ENCODE data around the gene RASA4B. TPM values are rescaled to one million over a fixed set of nuclear protein-coding genes. Genes with fewer than 3 reads are reported as not detected.
A peak's percentile ranks its signal among the peaks of the same experiment; 100 is the strongest.

RASA4B gene
- total RNA-seq, 1 donor from 2014 or later = 7.6 TPM

- H3K27me3 ChIP-seq (ENCODE audit: control insufficient read depth, insufficient read depth, low read length) = no peaks in the 10 kb centered on the region
- TF ChIP-seq CTCF (IDR thresholded peaks at IDR 0.05; ENCODE audit: insufficient read depth, low read length, poor library complexity, severe bottlenecking) = no peak
- H3K36me3 ChIP-seq (ENCODE audit: control insufficient read depth, insufficient read depth, low read length) = peaks cover 5% of the 10 kb centered on the region
- DNase-seq (ENCODE audit: low read depth) = no peak
- H3K4me3 ChIP-seq (ENCODE audit: low read depth, low read length) = no peak overlapping the region
Measured at GRCh38 chr7:102454468-102454867, 63.1 kb downstream of the RASA4B start.

GRCh38 chr7:102453319-102453718, 64.3 kb downstream of the RASA4B start:
- Histone ChIP-seq H3K36me3 (ENCODE audit: control insufficient read depth, insufficient read depth, low read length) (peaks cover 3% of the 10 kb centered on the region), H3K27me3 (ENCODE audit: control insufficient read depth, insufficient read depth, low read length) (no peaks in the 10 kb centered on the region), H3K4me3 (ENCODE audit: low read depth, low read length) (no peak overlapping the region)
- no peak for DNase-seq (ENCODE audit: low read depth)
- TF ChIP-seq CTCF (IDR thresholded peaks at IDR 0.05; ENCODE audit: insufficient read depth, low read length, poor library complexity, severe bottlenecking) = no peak

GRCh38 chr7:102452451-102452850, 65.1 kb downstream of the RASA4B start:
- TF ChIP-seq CTCF (IDR thresholded peaks at IDR 0.05; ENCODE audit: insufficient read depth, low read length, poor library complexity, severe bottlenecking) = no peak
- Histone ChIP-seq H3K4me3 (ENCODE audit: low read depth, low read length) (no peak overlapping the region), H3K27me3 (ENCODE audit: control insufficient read depth, insufficient read depth, low read length) (no peaks in the 10 kb centered on the region), H3K36me3 (ENCODE audit: control insufficient read depth, insufficient read depth, low read length) (peaks cover 1% of the 10 kb centered on the region)
- no peak for DNase-seq (ENCODE audit: low read depth)

- DNase-seq (ENCODE audit: low read depth) = no peak
- no peak overlapping the region for H3K4me3 ChIP-seq (ENCODE audit: low read depth, low read length)
- TF ChIP-seq CTCF (IDR thresholded peaks at IDR 0.05; ENCODE audit: insufficient read depth, low read length, poor library complexity, severe bottlenecking) = no peak
- H3K27me3 ChIP-seq (ENCODE audit: control insufficient read depth, insufficient read depth, low read length) = no peaks in the 10 kb centered on the region
- peaks cover 2% of the 10 kb centered on the region for H3K36me3 ChIP-seq (ENCODE audit: control insufficient read depth, insufficient read depth, low read length)
Measured at GRCh38 chr7:102451371-102452054, 66.1 kb downstream of the RASA4B start.

GRCh38 chr7:102450242-102450641, 67.3 kb downstream of the RASA4B start:
- peak; percentile 25 for TF ChIP-seq CTCF (IDR thresholded peaks at IDR 0.05; ENCODE audit: insufficient read depth, low read length, poor library complexity, severe bottlenecking)

GRCh38 chr7:102449136-102449535, 68.4 kb downstream of the RASA4B start:
- H3K4me3 ChIP-seq (ENCODE audit: low read depth, low read length) = no peak overlapping the region
- H3K27me3 ChIP-seq (ENCODE audit: control insufficient read depth, insufficient read depth, low read length) = no peaks in the 10 kb centered on the region
- no peak for DNase-seq (ENCODE audit: low read depth)
- peaks cover 2% of the 10 kb centered on the region for H3K36me3 ChIP-seq (ENCODE audit: control insufficient read depth, insufficient read depth, low read length)
- TF ChIP-seq CTCF (IDR thresholded peaks at IDR 0.05; ENCODE audit: insufficient read depth, low read length, poor library complexity, severe bottlenecking) = no peak

More at GRCh38 chr7:102450242-102450641, 67.3 kb downstream of the RASA4B start:
- DNase-seq (ENCODE audit: low read depth) = no peak
- H3K27me3 ChIP-seq (ENCODE audit: control insufficient read depth, insufficient read depth, low read length) = no peaks in the 10 kb centered on the region
- no peak overlapping the region for H3K4me3 ChIP-seq (ENCODE audit: low read depth, low read length)
- peaks cover 2% of the 10 kb centered on the region for H3K36me3 ChIP-seq (ENCODE audit: control insufficient read depth, insufficient read depth, low read length)

All from kidney epithelial cell (primary cell).